SK-N-SH (cell line): ENCODE measurements around the gene PCED1B. TPM values are rescaled to one million over a fixed set of nuclear protein-coding genes. Genes with fewer than 3 reads are reported as not detected.

Experiments
- CTCF ChIA-PET: fragments of 300-600, 350-600 bp; formaldehyde crosslinking; extraction: SDS; loops from one replicate; lab custom pipeline; 2021; lab: Yijun Ruan, JAX
- POLR2A ChIA-PET: fragments of 350-600 bp; sonication (Branson Sonifier 250); formaldehyde crosslinking; extraction: SDS; loops from one replicate; lab custom pipeline; 2020; ENCODE audit warnings: antibody characterized with exemption, inconsistent platforms; lab: Yijun Ruan, JAX
- DNase-seq: peaks from one replicate; pipeline ENCODE4 v3.0.0; 2012
- H2AFZ ChIP-seq: fragments of 200-600 bp; sonication (generic); 2 replicates; pipeline ENCODE4 v1.8.1; 2016; ENCODE audit warnings: antibody characterized with exemption, mild to moderate bottlenecking, low read depth
- H3F3A ChIP-seq: fragments of 200-600 bp; sonication (generic); replicated peaks from 2 replicates; pipeline ENCODE3; 2016; ENCODE audit warnings: antibody characterized with exemption, mild to moderate bottlenecking; ENCODE audit not compliant: insufficient read depth
- H3K27ac ChIP-seq, 2 experiments: fragments of 200-500 bp in 1 of 2; fragments of 200-600 bp in 1 of 2; sonication (Bioruptor generic) in 1 of 2; sonication (generic), shearing (Covaris generic) in 1 of 2; 2 replicates each; pipeline versions ENCODE4 v1.5.1 to v1.6.1; 2014 to 2016; ENCODE audit warnings: low read depth in 2 of 2, inconsistent platforms in 1 of 2, low read length in 1 of 2, mild to moderate bottlenecking in 1 of 2, mixed read lengths in 1 of 2
- H3K27me3 ChIP-seq: fragments of 200-600 bp; sonication (generic), shearing (Covaris generic); 2 replicates; pipeline ENCODE4 v1.6.1; 2016; ENCODE audit warnings: mixed run types; ENCODE audit not compliant: insufficient read depth
- H3K36me3 ChIP-seq, 2 experiments: fragments of 200-500 bp in 1 of 2; fragments of 200-600 bp in 1 of 2; sonication (Bioruptor generic) in 1 of 2; sonication (generic) in 1 of 2; replicated peaks in 1 of 2; 2 replicates each; pipeline versions ENCODE3 to v1.5.1; 2014 to 2016; ENCODE audit warnings: low read length in 1 of 2, mild to moderate bottlenecking in 1 of 2; ENCODE audit not compliant: insufficient read depth in 2 of 2, control insufficient read depth in 1 of 2
- H3K4me1 ChIP-seq, 2 experiments: fragments of 200-500 bp in 1 of 2; fragments of 200-600 bp in 1 of 2; sonication (Bioruptor generic) in 1 of 2; sonication (generic), shearing (Covaris generic) in 1 of 2; 2 replicates each; pipeline versions ENCODE4 v1.5.1 to v1.6.1; 2014 to 2016; ENCODE audit warnings: low read depth in 1 of 2, low read length in 1 of 2, mixed run types in 1 of 2; ENCODE audit not compliant: insufficient read depth in 2 of 2, control insufficient read depth in 1 of 2
- H3K4me2 ChIP-seq: fragments of 200-600 bp; sonication (generic), shearing (Covaris generic); 2 replicates; pipeline ENCODE4 v1.6.1; 2017; ENCODE audit warnings: mixed run types
- H3K4me3 ChIP-seq, 2 experiments: fragments of 200-500 bp in 1 of 2; fragments of 200-600 bp in 1 of 2; sonication (Bioruptor generic) in 1 of 2; sonication (generic), shearing (Covaris generic) in 1 of 2; 2 replicates each; pipeline versions ENCODE4 v1.5.1 to v1.8.1; 2014 to 2016; ENCODE audit warnings: low read depth in 2 of 2, inconsistent platforms in 1 of 2, low read length in 1 of 2, mild to moderate bottlenecking in 1 of 2, mixed read lengths in 1 of 2, moderate library complexity in 1 of 2
- H3K79me2 ChIP-seq: fragments of 200-600 bp; sonication (generic); 2 replicates; pipeline ENCODE4 v1.8.1; 2017; ENCODE audit warnings: mild to moderate bottlenecking; ENCODE audit not compliant: insufficient read depth
- H3K9ac ChIP-seq: fragments of 200-600 bp; sonication (generic); 2 replicates; pipeline ENCODE4 v1.6.1; 2017; ENCODE audit warnings: mixed run types
- H3K9me2 ChIP-seq: fragments of 200-600 bp; sonication (generic); 2 replicates; pipeline ENCODE4 v1.6.1; 2017; ENCODE audit warnings: mixed run types
- H3K9me3 ChIP-seq: fragments of 200-600 bp; sonication (generic); 2 replicates; pipeline ENCODE4 v1.6.1; 2017; ENCODE audit warnings: mixed run types, mild to moderate bottlenecking, moderate library complexity
- H4K20me1 ChIP-seq: fragments of 200-600 bp; sonication (generic); 2 replicates; pipeline ENCODE4 v1.6.1; 2017; ENCODE audit warnings: mild to moderate bottlenecking, mixed run types; ENCODE audit not compliant: insufficient read depth
- EZH2phosphoT487 ChIP-seq: fragments of 200-600 bp; sonication (generic); IDR thresholded peaks from 2 replicates; pipeline ENCODE4 v1.6.1; 2017; ENCODE audit warnings: low read depth, mixed run types, mild to moderate bottlenecking, antibody characterized with exemption, moderate library complexity, borderline replicate concordance
- FOXM1 ChIP-seq: IDR thresholded peaks from 2 replicates; pipeline ENCODE4 v1.4.0; 2012; ENCODE audit warnings: low read depth, mild to moderate bottlenecking
- GABPA ChIP-seq: IDR thresholded peaks from 2 replicates; pipeline ENCODE4 v1.4.0; 2012; ENCODE audit warnings: low read depth, mild to moderate bottlenecking
- GATA2 ChIP-seq: sonication (generic); formaldehyde crosslinking; IDR thresholded peaks from 2 replicates; pipeline ENCODE4 v1.5.0; 2020; ENCODE audit warnings: mild to moderate bottlenecking, missing genetic modification reagents
- MAX ChIP-seq: IDR thresholded peaks from 2 replicates; pipeline ENCODE4 v1.4.0; 2012; ENCODE audit warnings: low read depth
- MEF2A ChIP-seq: IDR thresholded peaks from 2 replicates; pipeline ENCODE4 v1.4.0; 2012; ENCODE audit warnings: low read depth, borderline replicate concordance
- MXI1 ChIP-seq: IDR thresholded peaks from 2 replicates; pipeline ENCODE4 v1.6.1; 2012; ENCODE audit warnings: mild to moderate bottlenecking, low read depth, low read length, improper control_type of control experiment
- POLR2AphosphoS5 ChIP-seq: IDR thresholded peaks from 2 replicates; pipeline ENCODE4 v1.6.1; 2012; ENCODE audit warnings: low read depth, low read length
- RAD21 ChIP-seq: IDR thresholded peaks from 2 replicates; pipeline ENCODE4 v1.6.1; 2012; ENCODE audit warnings: mild to moderate bottlenecking, low read length
- RFX5 ChIP-seq: IDR thresholded peaks from 2 replicates; pipeline ENCODE4 v1.6.1; 2012; ENCODE audit warnings: mild to moderate bottlenecking, improper control_type of control experiment, low read length
- SIN3A ChIP-seq: IDR thresholded peaks from 2 replicates; pipeline ENCODE4 v1.6.1; 2012; ENCODE audit warnings: low read depth, mild to moderate bottlenecking, low read length, moderate library complexity, borderline replicate concordance
- SMC3 ChIP-seq: IDR thresholded peaks from 2 replicates; pipeline ENCODE4 v1.6.1; 2012; ENCODE audit warnings: low read depth, low read length, improper control_type of control experiment
- TCF12 ChIP-seq: IDR thresholded peaks from 2 replicates; pipeline ENCODE4 v1.4.0; 2012
- TEAD4 ChIP-seq: IDR thresholded peaks from 2 replicates; pipeline ENCODE4 v1.4.0; 2012; ENCODE audit warnings: mild to moderate bottlenecking, borderline replicate concordance; ENCODE audit not compliant: insufficient read depth
- USF1 ChIP-seq: IDR thresholded peaks from 2 replicates; pipeline ENCODE4 v1.4.0; 2012; ENCODE audit warnings: low read depth, borderline replicate concordance
- YY1 ChIP-seq: IDR thresholded peaks from 2 replicates; pipeline ENCODE4 v1.4.0; 2012; ENCODE audit warnings: low read depth, mild to moderate bottlenecking
- WGBS: methylation state at CpG from one replicate; pipeline ENCODE4 v1.1.6; 2017; ENCODE audit warnings: low lambda C conversion rate; 5-methylcytosine and 5-hydroxymethylcytosine counted together
- polyA plus RNA-seq, 3 experiments: library from polyadenylated mRNA; depleted of rRNA; stranded (reverse); fragments of >200 nt; gene quantifications; 2 replicates each; pipeline ENCODE4 v1.2.3, GENCODE V29; 2012
- TF ChIP-seq, protein P1 (sequence below): IDR thresholded peaks from 2 replicates; pipeline ENCODE4; 2012
- TF ChIP-seq, protein P2 (sequence below): fragments of 200-600 bp; sonication (generic); IDR thresholded peaks from 2 replicates; pipeline ENCODE4 v1.6.1; 2017; ENCODE audit warnings: antibody characterized with exemption, mild to moderate bottlenecking, moderate library complexity
- TF ChIP-seq, protein P3 (sequence below): fragments of 150-350 bp; IDR thresholded peaks from 2 replicates; pipeline ENCODE4 v1.6.1; 2016; ENCODE audit warnings: mild to moderate bottlenecking, low read depth, low read length

Gene PCED1B
- polyA plus RNA-seq, 1 of the 3 experiments (the other 2 are of a cell fraction) = 0.21 TPM

DNA sequence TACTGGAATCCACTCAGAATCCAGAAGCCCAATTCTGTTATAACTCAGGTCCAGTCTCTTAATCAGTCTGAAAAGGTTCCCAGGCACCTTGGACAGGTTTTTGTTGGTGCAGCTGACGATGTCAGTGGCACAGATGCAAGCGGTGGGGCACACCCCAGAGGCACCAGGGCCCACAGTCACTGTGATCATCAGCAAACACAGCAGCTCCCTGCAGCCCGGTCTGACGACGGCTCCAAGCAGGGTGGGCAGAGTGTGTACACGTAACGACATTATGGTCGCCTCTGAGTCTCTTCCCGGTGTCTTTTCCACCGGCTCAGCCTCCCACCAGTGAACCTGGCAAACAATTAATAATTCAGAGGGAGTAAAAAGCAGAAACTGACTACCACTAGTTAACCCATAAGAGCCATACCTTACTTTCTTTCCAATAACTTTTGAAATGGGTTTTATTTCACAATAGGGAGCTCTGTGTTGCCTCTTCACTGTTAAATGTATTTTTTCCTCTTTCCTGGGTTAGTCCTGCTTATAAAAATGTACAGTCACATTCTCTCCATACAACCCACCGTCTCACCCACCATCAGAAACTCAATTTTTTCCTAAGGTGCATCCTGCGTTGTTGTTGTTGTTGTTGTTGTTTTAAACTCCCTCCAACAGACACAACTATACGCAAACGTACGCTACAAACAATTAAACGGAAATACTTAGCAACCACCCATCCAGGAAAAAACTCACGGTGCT lies 521 bp upstream of the PCED1B start:
- H3K4me3 ChIP-seq = peak overlapping the region; percentile 47 to 66; a peak in 3 of 4 replicates
- POLR2A ChIA-PET = no interaction called here
- no peaks in the 10 kb centered on the region for H3K9me3 ChIP-seq
- H2AFZ ChIP-seq = peak overlapping the region; percentile 82
- no peaks in the 10 kb centered on the region for H3K36me3 ChIP-seq
- 5% methylated on average over 15 of the region's 17 CpGs for WGBS
- peaks cover 10% of the 10 kb centered on the region; the same call in 1 of the 2 replicates for H3K79me2 ChIP-seq
- H3K9me2 ChIP-seq = no peaks in the 10 kb centered on the region
- peaks cover 18% of the 10 kb centered on the region for H3K27me3 ChIP-seq
- peaks cover 0 to 16% of the 10 kb centered on the region in 2 experiments; a peak in 2 of 4 replicates for H3K4me1 ChIP-seq
- peak overlapping the region; percentile 58 for H3K9ac ChIP-seq
- peak overlapping the region; percentile 88 for H3K4me2 ChIP-seq
- H3K27ac ChIP-seq = peak overlapping the region in 1 of 2 experiments; percentile 36; a peak in 2 of 4 replicates
- CTCF ChIA-PET = interaction anchor here (1.1 kb wide), 1 partner anchor 7 kb away, joined by 3 read pairs; no protein-coding TSS in a partner anchor
- H4K20me1 ChIP-seq = no peaks in the 10 kb centered on the region
- no peak for DNase-seq
- H3F3A ChIP-seq = peaks cover 22% of the 10 kb centered on the region
- TF ChIP-seq MEF2A (no peak), YY1 (no peak), MAX (no peak), FOXM1 (no peak), SIN3A (no peak), TCF12 (no peak), GABPA (no peak), GATA2 (no peak), POLR2AphosphoS5 (no peak), USF1 (no peak)
- TF ChIP-seq, protein P1, sequence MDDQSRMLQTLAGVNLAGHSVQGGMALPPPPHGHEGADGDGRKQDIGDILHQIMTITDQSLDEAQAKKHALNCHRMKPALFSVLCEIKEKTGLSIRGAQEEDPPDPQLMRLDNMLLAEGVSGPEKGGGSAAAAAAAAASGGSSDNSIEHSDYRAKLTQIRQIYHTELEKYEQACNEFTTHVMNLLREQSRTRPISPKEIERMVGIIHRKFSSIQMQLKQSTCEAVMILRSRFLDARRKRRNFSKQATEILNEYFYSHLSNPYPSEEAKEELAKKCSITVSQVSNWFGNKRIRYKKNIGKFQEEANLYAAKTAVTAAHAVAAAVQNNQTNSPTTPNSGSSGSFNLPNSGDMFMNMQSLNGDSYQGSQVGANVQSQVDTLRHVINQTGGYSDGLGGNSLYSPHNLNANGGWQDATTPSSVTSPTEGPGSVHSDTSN = no peak

GRCh38 chr12:47079981-47080724 lies 732 bp downstream of the PCED1B start:
- H3K9me3 ChIP-seq = no peaks in the 10 kb centered on the region
- peak overlapping the region; percentile 82 for H3K4me2 ChIP-seq
- no peaks in the 10 kb centered on the region for H3K36me3 ChIP-seq
- 13% methylated on average over 33 of the region's 49 CpGs for WGBS
- H3K4me1 ChIP-seq = peaks cover 0 to 28% of the 10 kb centered on the region in 2 experiments; a peak in 3 of 4 replicates
- peak overlapping the region; percentile 82 for H2AFZ ChIP-seq
- peak overlapping the region; percentile 47 to 66; a peak in 3 of 4 replicates for H3K4me3 ChIP-seq
- peak overlapping the region; percentile 49; the same call in 1 of the 2 replicates for H3K9ac ChIP-seq
- H3K27ac ChIP-seq = peak overlapping the region in 1 of 2 experiments; percentile 66; a peak in 2 of 4 replicates
- peaks cover 10% of the 10 kb centered on the region; the same call in 1 of the 2 replicates for H3K79me2 ChIP-seq
- H4K20me1 ChIP-seq = no peaks in the 10 kb centered on the region
- DNase-seq = no peak
- no peaks in the 10 kb centered on the region for H3K9me2 ChIP-seq
- POLR2A ChIA-PET = no interaction called here
- H3K27me3 ChIP-seq = peaks cover 18% of the 10 kb centered on the region
- H3F3A ChIP-seq = peaks cover 23% of the 10 kb centered on the region
- CTCF ChIA-PET = interaction anchor here (1.1 kb wide), 1 partner anchor 9 kb away, joined by 3 read pairs; no protein-coding TSS in a partner anchor
- TF ChIP-seq MXI1 = no peak
- TF ChIP-seq RFX5 = no peak
- TF ChIP-seq RAD21 = no peak
- TF ChIP-seq TEAD4 = no peak
- no peak for TF ChIP-seq SMC3
- no peak for TF ChIP-seq MAX
- TF ChIP-seq, protein P2, sequence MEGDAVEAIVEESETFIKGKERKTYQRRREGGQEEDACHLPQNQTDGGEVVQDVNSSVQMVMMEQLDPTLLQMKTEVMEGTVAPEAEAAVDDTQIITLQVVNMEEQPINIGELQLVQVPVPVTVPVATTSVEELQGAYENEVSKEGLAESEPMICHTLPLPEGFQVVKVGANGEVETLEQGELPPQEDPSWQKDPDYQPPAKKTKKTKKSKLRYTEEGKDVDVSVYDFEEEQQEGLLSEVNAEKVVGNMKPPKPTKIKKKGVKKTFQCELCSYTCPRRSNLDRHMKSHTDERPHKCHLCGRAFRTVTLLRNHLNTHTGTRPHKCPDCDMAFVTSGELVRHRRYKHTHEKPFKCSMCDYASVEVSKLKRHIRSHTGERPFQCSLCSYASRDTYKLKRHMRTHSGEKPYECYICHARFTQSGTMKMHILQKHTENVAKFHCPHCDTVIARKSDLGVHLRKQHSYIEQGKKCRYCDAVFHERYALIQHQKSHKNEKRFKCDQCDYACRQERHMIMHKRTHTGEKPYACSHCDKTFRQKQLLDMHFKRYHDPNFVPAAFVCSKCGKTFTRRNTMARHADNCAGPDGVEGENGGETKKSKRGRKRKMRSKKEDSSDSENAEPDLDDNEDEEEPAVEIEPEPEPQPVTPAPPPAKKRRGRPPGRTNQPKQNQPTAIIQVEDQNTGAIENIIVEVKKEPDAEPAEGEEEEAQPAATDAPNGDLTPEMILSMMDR = no peak
- no peak for TF ChIP-seq MEF2A
- no peak for TF ChIP-seq EZH2phosphoT487
- TF ChIP-seq, protein P3, sequence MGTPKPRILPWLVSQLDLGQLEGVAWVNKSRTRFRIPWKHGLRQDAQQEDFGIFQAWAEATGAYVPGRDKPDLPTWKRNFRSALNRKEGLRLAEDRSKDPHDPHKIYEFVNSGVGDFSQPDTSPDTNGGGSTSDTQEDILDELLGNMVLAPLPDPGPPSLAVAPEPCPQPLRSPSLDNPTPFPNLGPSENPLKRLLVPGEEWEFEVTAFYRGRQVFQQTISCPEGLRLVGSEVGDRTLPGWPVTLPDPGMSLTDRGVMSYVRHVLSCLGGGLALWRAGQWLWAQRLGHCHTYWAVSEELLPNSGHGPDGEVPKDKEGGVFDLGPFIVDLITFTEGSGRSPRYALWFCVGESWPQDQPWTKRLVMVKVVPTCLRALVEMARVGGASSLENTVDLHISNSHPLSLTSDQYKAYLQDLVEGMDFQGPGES = no peak
- TF ChIP-seq, protein P1 = no peak
